22Rv1 (cell line): Measurements from ENCODE around the gene SNX11.

Experiments
- H3K27ac ChIP-seq: fragments of 450-650 bp; 2 replicates; pipeline ENCODE4 v1.5.1; 2017
- CTCF ChIP-seq: fragments of 450-650 bp; IDR thresholded peaks from 2 replicates; pipeline ENCODE4 v1.5.1; 2017; ENCODE audit warnings: mild to moderate bottlenecking
- ZFX ChIP-seq: fragments of 450-650 bp; IDR thresholded peaks from 2 replicates; pipeline ENCODE4 v1.6.1; 2017; ENCODE audit warnings: antibody characterized with exemption, borderline replicate concordance

The SNX11 gene

GRCh38 chr17:48153691-48154358, 46.3 kb downstream of the SNX11 start:
- TF ChIP-seq ZFX, result no peak
- TF ChIP-seq CTCF, result peak; percentile 79
- H3K27ac ChIP-seq, result peak overlapping the region; percentile 65

- TF ChIP-seq ZFX, result no peak
- TF ChIP-seq CTCF, result no peak
- H3K27ac ChIP-seq, result no peak overlapping the region
Measured at GRCh38 chr17:48155889-48156611, 48.5 kb downstream of the SNX11 start.

- peak overlapping the region; percentile 96 for H3K27ac ChIP-seq
- TF ChIP-seq CTCF, result no peak
- no peak for TF ChIP-seq ZFX
Measured at GRCh38 chr17:48159232-48159631, 51.7 kb downstream of the SNX11 start.

GRCh38 chr17:48160177-48161081, 52.9 kb downstream of the SNX11 start:
- TF ChIP-seq ZFX (no peak), CTCF (no peak)
- H3K27ac ChIP-seq, result peak overlapping the region; percentile 96

- TF ChIP-seq ZFX, result no peak
- TF ChIP-seq CTCF, result no peak
- H3K27ac ChIP-seq, result peak overlapping the region; percentile 96
Measured at GRCh38 chr17:48161127-48161905, 53.8 kb downstream of the SNX11 start.

- peak overlapping the region; percentile 96 for H3K27ac ChIP-seq
Measured at GRCh38 chr17:48162306-48162934, 54.9 kb downstream of the SNX11 start.

More at GRCh38 chr17:48162306-48162934, 54.9 kb downstream of the SNX11 start:
- TF ChIP-seq ZFX (no peak), CTCF (no peak)
